AG09309 (cell line): ENCODE measurements around the gene PCDHGA1.
A peak's percentile ranks its signal among the peaks of the same experiment; 100 is the strongest.

Experiments
- DNase-seq: peaks from one replicate; pipeline ENCODE4 v3.0.0-alpha.2; 2010; ENCODE audit warnings: low read depth
- H3K4me3 ChIP-seq: 2 replicates; pipeline ENCODE4 v1.5.1; 2011; ENCODE audit warnings: mild to moderate bottlenecking, low read depth, low read length, moderate library complexity; ENCODE audit not compliant: control insufficient read depth
- CTCF ChIP-seq: IDR thresholded peaks from 2 replicates; pipeline ENCODE4 v1.5.1; 2011; ENCODE audit warnings: mild to moderate bottlenecking, low read depth, low read length, inconsistent platforms; ENCODE audit not compliant: insufficient read depth, control insufficient read depth; ENCODE audit errors: missing control alignments

Gene PCDHGA1

GRCh38 chr5:141514330-141515133, 184.2 kb downstream of the PCDHGA1 start:
- TF ChIP-seq CTCF: no peak
- no peak for DNase-seq
- H3K4me3 ChIP-seq: peak overlapping the region; percentile 34

GRCh38 chr5:141515141-141515540, 184.8 kb downstream of the PCDHGA1 start:
- H3K4me3 ChIP-seq: no peak overlapping the region
- no peak for DNase-seq
- TF ChIP-seq CTCF: no peak

- DNase-seq: no peak
- H3K4me3 ChIP-seq: no peak overlapping the region
- no peak for TF ChIP-seq CTCF
Observed at GRCh38 chr5:141515946-141516671, 185.8 kb downstream of the PCDHGA1 start.

GRCh38 chr5:141516672-141517025, 186.3 kb downstream of the PCDHGA1 start:
- DNase-seq: no peak
- no peak overlapping the region for H3K4me3 ChIP-seq
- no peak for TF ChIP-seq CTCF

- no peak overlapping the region for H3K4me3 ChIP-seq
- TF ChIP-seq CTCF: no peak
- no peak for DNase-seq
Observed at GRCh38 chr5:141517312-141517711, 187.0 kb downstream of the PCDHGA1 start.

- H3K4me3 ChIP-seq: no peak overlapping the region
- no peak for DNase-seq
- no peak for TF ChIP-seq CTCF
Observed at GRCh38 chr5:141517880-141518617, 187.7 kb downstream of the PCDHGA1 start.
